ENCODE data around the gene TTLL3.
"Not testable (repeated sequence)": the region's sequence is repeated elsewhere in the genome, so short reads cannot be mapped to it uniquely, and the experiment has no call there.

DNA sequence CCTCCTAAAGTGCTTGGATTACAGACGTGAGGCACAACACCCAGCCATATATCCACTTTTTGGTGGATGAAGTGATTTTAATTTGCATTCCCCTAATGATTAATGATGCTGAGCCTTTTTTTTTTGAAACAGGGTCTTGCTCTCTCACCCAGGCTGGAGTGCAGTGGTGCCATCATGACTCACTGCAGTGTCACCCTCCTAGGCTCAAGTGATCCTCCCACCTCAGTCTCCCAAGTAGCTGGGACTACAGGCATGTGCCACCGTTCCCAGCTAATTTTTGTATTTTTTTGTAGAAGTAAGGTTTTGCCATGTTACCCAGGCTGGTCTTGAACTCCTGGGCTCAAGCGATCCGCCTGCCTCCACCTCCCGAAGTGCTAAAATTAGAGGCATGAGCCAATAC lies 62.0 kb downstream of the TTLL3 start:
- TF ChIP-seq, protein P1, sequence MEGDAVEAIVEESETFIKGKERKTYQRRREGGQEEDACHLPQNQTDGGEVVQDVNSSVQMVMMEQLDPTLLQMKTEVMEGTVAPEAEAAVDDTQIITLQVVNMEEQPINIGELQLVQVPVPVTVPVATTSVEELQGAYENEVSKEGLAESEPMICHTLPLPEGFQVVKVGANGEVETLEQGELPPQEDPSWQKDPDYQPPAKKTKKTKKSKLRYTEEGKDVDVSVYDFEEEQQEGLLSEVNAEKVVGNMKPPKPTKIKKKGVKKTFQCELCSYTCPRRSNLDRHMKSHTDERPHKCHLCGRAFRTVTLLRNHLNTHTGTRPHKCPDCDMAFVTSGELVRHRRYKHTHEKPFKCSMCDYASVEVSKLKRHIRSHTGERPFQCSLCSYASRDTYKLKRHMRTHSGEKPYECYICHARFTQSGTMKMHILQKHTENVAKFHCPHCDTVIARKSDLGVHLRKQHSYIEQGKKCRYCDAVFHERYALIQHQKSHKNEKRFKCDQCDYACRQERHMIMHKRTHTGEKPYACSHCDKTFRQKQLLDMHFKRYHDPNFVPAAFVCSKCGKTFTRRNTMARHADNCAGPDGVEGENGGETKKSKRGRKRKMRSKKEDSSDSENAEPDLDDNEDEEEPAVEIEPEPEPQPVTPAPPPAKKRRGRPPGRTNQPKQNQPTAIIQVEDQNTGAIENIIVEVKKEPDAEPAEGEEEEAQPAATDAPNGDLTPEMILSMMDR (conservative IDR thresholded peaks at IDR 0.05; ENCODE audit: low read depth, low read length), result not testable (repeated sequence)
- not testable (repeated sequence) for TF ChIP-seq EZH2 (IDR thresholded peaks at IDR 0.05; ENCODE audit: low read length, unreplicated experiment)

Measured in PC-3 (cell line).